Iris pigment epithelial cell (primary cell): ENCODE measurements around the gene RANBP3L.
A peak's percentile ranks its signal among the peaks of the same experiment; 100 is the strongest.
"Not testable (repeated sequence)": the region's sequence is repeated elsewhere in the genome, so short reads cannot be mapped to it uniquely, and the experiment has no call there.

Experiments used
- DNase-seq: peaks from one replicate; pipeline ENCODE4 v3.0.0-alpha.2; 2011; ENCODE audit warnings: low read depth

RANBP3L gene, protein sequence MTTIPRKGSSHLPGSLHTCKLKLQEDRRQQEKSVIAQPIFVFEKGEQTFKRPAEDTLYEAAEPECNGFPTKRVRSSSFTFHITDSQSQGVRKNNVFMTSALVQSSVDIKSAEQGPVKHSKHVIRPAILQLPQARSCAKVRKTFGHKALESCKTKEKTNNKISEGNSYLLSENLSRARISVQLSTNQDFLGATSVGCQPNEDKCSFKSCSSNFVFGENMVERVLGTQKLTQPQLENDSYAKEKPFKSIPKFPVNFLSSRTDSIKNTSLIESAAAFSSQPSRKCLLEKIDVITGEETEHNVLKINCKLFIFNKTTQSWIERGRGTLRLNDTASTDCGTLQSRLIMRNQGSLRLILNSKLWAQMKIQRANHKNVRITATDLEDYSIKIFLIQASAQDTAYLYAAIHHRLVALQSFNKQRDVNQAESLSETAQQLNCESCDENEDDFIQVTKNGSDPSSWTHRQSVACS

DNA sequence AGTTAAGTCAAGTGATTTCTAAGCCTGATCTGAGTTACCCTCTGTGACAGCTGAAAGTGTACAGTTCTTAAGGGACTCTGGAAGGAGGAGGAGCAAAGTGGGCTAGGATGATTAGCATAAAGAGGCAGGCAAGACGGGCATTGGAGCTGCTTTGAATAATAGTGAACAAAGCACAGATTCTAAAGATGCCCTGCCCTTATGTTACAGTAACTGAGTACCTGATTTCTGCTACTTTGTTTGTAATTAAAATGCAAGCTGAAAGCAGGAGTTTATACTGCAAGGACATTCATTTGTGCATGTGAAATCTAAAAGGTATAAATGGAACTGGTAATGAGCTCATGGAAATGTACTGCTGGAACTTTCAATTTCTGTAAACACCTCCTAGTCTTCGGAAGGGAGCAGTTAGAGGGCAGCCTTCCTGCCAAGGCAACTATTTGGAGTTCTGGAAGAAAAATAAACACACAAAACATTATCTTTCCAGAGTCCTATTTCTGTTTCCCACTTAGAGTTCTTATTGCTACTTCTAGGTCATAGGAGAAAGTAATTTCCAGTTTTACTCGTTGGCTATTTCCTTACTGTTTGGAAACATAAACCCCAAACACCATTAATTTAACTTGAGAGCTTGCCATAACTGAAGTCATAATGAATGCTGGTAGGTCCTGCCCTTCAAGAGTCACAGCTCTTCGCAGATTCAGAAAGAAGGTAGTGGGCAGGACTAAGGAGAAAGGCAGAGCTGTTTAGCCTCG is at the start of gene RANBP3L:
RANBP3L (minus strand) TSS at position 45 of the 746 bp plus-strand sequence. CDS start 486 bp downstream, outside the sequence.
- peak; percentile 47 for DNase-seq

DNA sequence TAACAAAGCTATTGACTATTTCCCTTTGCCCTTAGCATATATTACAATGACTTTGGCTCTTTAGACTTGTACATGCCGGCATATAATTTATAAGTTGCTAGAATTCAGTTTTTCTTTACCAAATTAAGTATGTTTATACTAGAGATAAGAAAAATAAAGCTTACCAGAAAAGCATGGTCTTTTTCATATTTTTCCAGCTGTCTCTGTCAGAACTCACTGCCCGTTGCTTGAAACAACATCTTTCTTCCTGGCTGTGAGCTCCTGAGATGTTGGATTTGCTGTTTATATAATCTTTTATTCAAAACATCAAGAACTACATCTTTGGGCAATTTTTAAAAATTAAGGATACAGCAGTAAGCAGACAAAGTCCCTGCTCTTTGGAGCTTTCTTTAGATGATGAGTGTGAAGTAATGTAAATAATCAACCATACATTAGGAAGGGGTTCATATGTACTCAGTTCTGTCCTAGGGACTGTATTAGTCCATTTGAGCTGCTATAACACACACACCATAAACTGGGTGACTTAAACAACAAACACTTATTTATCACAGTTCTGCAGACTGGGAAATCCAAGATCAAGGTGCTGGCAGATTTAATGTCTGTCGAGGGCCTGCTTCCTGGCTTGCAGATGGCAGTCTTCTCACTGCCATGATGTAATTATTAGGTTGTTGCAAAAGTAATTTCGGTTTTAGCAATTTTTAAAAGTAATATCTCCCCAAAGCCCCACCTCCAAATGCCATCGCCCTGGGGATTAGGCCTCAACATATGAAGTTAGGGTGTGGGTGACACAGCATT is 45.4 kb upstream of the RANBP3L start:
- DNase-seq = no peak

DNA sequence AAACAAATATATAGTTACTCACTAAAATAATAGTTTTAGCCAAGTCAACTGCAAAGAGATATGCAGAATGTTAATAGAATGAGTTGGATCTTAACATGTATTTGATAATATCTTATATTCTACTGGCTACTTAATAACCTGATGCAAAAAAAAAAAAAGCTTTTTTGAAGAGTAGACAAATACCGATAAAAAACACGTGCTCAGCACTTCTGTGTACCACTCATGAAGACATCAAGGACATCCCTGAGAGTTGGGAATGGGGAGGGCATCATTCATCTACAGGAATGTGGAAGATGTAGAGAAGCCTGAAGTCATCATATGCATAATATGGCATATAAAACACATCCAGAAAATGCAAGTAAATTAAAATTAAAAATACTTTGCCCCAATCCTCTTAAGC is 43.2 kb upstream of the RANBP3L start:
- no peak for DNase-seq

DNA sequence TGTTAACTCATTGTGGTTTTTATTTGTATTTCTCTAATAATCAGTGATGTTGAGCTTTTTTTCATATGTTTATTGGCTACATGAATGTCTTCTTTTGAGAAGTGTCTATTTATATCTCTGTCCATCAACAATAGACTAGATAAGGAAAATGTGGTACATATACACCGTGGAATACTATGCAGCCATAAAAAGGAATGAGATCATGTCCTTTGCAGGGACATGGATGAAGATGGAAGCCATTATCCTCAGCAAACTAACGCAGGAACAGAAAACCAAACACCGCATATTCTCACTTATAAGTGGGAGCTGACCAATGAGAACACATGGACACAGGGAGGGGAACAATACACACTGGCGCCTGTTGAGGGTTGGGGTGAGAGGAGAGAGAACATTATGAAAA is 40.0 kb upstream of the RANBP3L start:
- DNase-seq = not testable (repeated sequence)

DNA sequence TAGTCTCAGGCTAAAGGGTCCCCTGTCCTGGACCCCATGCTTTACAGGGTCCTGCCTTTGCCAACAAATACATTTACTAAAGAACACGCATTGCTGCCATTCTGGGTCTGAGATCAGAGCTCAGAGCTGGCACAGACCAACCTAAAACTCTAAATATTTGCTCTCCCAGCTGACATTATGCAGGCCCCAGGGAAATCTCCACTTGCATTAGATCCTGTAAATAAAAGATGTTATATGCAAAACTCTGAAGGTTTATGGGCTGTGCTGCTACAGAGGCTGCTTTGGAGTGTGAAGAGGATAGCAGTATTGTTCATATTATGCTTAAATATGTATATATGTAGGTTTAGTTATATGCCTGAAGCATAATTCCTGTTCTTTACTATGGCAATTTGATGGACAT is 35.9 kb upstream of the RANBP3L start:
- DNase-seq = no peak

DNA sequence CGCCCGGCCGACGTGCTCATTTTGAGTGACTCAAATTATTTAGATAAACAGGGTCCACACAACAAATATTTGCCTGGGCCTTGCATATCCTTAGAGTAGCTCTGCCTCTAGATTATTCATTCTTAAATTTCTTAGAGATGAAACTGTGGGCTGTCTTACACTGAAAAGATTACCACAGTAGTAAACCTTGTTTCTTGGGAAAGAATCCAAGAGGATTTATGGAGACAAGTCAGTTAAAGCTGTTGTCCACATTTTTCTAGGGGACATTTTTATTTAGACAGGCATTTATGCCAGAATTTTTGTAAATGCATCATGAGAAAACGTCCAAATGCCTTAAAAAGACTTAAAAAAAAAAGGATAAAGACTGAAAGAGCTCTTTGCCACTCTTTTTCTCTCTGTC is 32.6 kb upstream of the RANBP3L start:
- DNase-seq = no peak

DNA sequence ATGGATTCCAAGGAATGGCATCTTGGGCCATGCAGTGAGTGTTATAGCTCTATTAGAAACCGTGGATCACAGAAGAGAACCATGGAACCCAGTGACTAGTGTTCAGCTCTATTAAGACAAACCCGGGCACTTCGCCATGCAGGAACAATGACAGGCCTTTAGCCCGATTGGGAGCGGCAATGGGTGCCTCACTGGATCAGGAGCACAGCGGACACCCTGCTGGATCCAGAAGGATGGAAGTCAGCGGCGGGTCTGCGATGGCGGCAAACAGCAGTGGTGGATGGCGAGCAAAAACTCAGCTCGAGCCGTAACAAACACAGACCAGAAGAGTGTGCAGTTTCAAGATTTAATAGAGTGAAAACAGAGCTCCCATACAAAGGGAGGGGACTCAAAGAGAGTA is 31.0 kb upstream of the RANBP3L start:
- DNase-seq = not testable (repeated sequence)

DNA sequence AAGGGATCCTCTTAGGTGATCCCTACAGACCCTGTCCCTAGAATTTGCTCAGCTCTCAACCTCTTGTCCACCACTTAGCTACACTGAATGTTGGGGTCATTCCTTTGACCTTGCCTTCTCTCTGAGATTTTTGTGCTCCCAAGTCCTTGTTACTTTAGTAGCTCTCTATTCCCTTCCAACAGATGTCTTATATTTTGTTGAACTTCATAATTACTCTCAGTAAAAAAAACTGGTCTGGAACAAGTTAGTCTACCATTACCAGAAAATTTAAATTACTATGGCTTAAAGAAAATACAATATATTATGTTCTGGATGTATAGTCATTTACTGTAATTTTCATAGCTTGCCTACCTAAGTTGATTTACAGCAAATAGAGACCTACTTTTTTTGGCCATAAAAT is 23.5 kb upstream of the RANBP3L start:
- no peak for DNase-seq

DNA sequence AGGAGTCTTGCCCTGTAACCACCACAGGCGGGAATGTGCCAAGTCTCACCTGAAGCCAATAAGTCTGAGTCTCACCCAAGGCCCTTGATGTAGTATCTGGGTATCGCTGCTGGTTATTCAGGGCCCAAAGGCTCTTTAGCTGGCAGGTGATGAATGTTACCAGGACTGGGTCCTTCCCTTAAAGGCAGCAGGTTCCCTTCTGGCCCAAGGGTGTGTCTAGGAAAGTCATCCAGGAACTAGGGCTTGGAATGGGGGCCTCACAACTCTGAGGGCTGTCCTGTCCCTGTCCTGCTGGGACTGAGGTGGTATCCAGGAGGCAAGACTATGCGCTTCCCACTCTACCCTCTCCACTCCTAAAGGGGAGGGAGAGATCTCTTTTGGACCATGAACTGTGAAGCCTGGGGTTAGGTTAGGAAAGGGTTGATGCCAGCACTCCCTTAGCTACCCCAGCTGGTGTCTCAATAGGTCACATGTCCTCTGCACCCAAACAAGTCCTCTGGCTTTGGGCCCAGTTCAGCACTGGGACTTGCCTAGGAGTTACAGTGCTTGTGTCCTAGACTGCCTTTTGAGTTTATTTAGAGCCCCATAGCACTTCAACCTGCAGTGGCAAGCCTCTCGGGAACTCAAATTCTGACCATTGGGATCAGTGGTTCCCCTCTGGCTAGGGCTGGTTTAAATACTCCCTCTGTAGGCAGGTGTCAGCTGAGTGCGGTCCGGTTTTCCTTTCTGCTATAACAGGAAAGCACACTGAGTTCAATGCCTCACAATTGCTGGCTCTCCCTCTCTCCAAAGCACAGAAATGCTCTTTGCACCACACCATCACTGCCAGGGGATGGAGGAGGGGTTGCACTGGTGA is 22.5 kb upstream of the RANBP3L start:
- no peak for DNase-seq

DNA sequence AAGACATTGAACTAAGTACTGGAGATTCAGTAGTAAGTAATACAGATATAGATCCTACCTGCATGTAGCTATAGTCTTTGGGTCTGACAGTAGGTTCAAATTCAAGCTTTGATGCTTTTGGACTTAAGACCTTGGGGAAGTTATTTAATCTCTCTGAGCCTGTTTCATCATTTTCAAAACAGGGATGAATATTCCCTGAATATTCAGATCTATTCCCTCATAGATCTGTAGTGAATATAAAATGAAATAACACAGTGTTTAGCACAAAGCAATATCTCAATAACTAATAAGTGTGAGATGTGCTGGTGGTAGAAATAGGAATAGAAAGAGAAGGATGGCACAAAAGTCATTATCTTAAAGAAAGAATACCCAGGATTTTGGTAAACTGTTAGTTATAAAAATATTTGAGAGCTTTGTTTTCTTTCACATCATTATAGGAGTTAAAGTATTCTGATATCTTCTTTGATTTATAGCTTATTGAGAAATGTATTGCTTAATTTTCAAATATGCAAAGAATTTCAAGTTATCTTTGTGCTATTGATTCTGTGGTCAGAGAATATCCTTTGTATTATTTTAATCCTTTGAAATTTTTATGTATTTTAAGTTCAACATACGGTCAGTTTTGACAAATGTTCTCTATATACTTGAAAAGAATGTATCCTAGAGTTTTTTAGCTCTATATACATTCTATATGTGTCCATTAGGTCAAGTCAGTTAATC is 11.4 kb upstream of the RANBP3L start:
- no peak for DNase-seq

DNA sequence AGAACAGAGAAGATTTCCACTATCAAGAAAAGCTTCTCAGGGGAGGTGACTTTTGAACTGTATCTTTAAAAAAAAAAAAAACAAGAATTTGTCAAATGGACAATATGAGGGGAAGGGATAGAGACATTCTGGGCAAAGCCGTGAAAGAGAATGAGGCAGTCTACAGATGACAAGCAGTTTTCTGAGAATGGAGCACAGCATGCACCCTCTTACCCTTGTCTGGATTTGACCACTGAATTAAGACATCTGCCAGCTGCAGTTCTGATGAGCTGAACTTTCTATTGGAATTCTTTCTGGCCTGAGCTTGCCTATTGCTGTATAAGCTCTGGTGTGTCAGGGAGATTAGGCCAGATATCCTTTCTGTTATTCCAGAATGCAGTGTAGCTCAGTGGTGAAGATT is 10.3 kb upstream of the RANBP3L start:
- DNase-seq = no peak

DNA sequence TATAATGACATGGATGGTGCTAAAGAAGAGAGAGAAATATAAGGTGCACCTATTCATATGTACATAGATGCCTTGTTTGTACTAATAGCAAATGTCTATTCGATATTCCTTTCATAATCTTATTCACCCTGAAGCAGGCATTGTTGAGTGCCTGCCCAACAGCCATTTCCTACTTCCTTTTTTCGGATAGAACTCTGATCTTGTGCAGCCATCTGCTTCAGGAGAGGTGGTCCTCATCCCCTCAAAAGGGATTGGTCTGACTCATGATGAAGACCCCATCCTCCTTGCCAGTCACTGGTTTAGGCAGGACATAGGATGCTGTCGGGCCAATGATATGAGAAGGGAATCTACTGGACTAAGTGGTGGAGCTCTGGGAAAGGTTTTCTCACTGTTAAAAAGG is 8.4 kb upstream of the RANBP3L start:
- DNase-seq = no peak

DNA sequence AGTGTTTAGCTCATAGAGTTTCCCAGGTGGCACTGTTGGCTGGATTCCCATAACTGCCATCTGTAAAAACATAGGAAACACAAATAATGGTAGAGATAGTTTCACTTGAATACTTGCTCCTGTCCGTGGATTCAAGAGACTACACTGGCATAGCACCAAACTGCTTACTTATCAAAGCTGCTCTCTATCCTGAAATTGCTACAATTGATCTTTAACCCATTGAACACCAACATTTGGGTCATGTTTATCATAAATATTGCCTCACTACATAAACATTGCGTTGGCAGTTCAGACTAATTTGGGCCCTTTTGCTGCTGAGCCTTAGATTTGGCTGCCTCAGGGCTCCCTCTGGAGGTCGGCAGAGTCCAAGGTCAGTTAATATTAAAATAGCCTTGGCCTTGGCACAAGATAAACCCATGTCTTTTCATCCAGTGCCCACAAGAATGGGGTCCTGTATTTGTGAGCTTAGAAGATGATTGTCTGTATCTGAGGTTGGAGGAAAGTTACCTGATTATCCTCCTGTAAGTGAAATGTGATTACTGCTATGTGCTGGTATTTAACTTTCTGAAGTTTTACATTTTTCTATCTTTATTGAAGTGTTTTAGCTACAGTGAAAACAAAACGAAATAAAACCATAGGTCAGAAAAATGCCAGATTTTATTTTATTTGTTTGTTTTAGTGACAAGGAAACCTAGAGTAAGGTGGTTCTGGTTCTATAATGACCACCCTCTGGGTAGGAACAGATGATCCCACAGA is 4.0 kb upstream of the RANBP3L start:
- DNase-seq = peak; percentile 43

DNA sequence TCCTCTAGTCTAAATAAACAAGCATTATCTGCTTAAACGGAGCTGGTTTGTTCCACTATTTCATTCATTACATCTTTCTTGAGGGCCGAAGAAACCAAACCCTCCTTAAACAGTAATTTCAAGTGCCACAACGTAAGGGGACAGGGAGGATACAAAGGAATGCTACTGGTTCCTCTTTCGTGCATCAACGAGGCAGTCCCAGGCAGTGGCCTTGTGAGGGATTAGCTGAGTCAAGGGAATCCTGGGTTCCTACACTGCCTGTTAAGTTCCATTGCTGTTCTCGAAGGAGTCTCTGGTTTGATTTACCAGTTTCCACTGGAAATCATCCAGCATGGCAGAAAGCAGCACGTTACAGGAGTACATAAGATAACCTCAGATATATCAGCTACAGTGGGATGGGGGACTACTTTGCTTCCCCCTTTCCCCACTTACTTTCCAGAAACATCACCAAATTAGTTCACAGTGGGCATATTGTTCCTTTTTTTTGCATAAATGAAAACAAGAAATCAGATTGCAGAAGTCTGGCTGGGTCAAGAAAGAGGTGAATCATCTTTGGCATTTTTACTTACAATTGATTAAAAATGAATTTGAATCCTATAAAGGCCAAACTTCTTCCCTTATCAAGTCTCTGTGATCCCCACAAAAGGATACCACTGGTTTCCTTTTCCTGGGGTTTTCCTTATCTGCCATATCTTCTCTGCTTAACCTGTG is 2.5 kb upstream of the RANBP3L start:
- no peak for DNase-seq

DNA sequence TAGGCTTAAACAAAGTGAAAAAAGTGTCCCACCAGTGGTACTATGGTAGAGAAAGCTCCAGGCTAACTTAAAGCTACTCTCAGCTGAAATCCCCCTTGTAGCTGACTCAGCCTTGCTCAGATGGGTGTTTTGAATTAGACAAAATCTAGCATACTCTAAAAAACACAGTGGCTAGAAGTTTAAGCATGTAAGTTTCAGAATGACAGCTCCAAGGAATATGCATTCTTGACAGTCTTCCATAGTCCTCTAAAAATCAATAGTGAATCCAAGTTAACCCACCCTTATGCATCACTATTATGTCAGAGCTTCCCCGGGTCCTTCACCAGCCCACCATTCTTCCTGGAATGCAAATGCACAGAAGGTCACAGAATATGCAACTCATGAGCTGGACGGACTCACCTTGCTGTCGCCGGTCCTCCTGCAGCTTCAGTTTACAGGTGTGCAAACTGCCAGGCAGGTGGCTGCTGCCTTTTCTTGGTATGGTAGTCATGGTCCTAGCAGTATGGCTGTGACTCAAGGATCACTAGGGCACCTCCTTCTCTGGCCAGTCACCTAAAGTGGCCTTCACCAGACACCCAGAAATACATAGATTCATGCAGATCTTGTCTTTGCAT is 668 bp downstream of the RANBP3L start:
- no peak for DNase-seq

DNA sequence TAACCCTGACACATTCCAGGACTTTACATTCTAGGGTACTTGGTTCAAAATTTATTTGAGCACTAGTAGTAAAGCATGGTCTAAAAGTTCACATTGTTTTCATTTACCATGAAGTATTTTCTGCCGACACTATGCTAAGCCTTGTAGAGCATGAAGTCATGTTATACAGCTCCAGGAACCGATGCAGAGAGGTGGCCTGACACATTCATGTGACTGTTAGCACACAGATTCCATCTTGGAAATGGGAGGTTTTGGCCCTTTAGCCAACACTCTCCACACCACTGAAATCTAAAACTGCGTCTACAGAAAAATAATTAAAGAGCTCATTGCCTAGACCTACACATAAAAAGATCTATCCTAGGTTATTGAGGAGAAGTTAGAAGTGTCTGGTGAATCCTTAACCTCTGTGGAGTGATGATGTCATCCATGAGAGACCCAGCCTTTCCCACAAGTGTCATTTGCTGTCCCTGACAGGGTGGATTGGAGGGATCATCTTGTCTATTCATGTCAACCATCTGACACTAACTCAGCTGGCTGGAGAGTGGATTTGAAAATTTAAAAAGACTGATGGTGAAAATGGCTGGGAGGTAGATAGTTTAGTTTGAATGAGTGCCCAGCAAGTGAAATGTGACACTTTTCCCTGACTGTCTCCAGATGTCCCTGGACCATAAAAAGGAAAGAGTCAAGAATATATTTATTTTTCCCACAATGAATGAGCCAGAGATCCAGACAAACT is 1.3 kb downstream of the RANBP3L start:
- no peak for DNase-seq

DNA sequence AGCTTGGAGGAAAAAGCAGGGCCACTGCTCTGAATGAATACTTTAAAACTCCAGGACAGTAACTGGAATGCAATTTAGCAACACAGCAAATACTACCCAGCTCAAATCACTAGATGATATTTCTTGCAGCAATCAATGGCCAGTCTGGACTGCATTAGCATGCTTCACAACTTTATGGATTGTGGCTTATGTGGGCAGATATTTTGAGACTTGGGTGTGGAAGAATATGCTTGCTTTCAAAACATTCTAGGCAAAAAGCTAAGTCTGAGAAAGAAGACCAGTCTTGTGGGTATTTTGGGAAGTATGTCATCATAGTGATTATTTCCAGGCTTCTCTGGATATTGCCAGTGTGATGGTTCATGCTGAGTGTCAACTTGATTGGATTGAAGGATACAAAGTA is 3.1 kb downstream of the RANBP3L start:
- DNase-seq = no peak

DNA sequence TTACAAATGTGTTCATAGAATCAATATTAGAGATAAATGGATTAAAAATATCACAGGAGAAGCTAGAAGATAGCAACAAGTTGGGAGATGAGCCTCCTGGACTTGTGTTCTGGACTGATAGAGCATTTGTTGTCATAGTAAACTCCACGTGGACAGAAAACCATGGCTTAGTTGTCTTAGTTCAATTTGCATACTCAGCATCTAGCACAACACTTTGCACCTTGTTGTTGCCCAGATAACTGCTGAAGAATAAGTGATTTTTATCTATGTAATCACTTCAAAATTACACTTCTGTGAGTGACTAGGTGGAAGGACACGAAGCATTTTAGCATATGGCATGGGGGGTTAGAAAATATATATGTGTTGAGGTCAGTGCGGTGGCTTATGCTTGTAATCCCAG is 4.0 kb downstream of the RANBP3L start:
- no peak for DNase-seq
